Cardiac muscle cell (in vitro differentiated cells and primary cell): ENCODE data around the gene ANKRD33B. TPM values are rescaled to one million over a fixed set of nuclear protein-coding genes. Genes with fewer than 3 reads are reported as not detected.
A peak's percentile ranks its signal among the peaks of the same experiment; 100 is the strongest.

ENCODE experiments used
- DNase-seq, 2 donors: peaks; one replicate each; pipeline versions ENCODE4 v3.0.0 to v3.0.0-alpha.2; 2010 to 2017; ENCODE audit warnings: low read depth in 1 of 2, low spot score in 1 of 2
- H3K27ac ChIP-seq: fragments of 200-600 bp; sonication (generic); 2 replicates; pipeline ENCODE4 v1.5.1; 2016
- H3K27me3 ChIP-seq: fragments of 200-600 bp; sonication (generic); 2 replicates; pipeline ENCODE4 v1.6.0; 2016; ENCODE audit warnings: control low read depth
- H3K36me3 ChIP-seq: fragments of 200-600 bp; sonication (generic); 2 replicates; pipeline ENCODE4 v1.5.1; 2016; ENCODE audit warnings: control low read depth
- H3K4me1 ChIP-seq: fragments of 200-600 bp; sonication (generic); 2 replicates; pipeline ENCODE4 v1.8.1; 2017; ENCODE audit warnings: low read depth, mild to moderate bottlenecking, mixed run types
- H3K4me3 ChIP-seq: fragments of 200-600 bp; sonication (generic); 2 replicates; pipeline ENCODE4 v1.5.1; 2016; ENCODE audit warnings: mild to moderate bottlenecking
- H3K9me3 ChIP-seq: fragments of 200-600 bp; sonication (generic); 2 replicates; pipeline ENCODE4 v1.5.1; 2017; ENCODE audit warnings: low read depth, mild to moderate bottlenecking, control low read depth
- CTCF ChIP-seq: IDR thresholded peaks from 2 replicates; pipeline ENCODE4 v1.5.1; 2012; ENCODE audit warnings: low read depth, mild to moderate bottlenecking, low read length
- polyA plus RNA-seq: library from polyadenylated mRNA; unstranded; fragments of >200 nt; fragmentation: Nextera tagmentation; extraction: Ambion mirVana; gene quantifications from 2 replicates; pipeline ENCODE4 v1.2.1, GENCODE V29; 2016
- total RNA-seq: library from RNA; depleted of rRNA; stranded (reverse); fragments of >200 nt; gene quantifications from 2 replicates; pipeline ENCODE4 v1.2.3, GENCODE V29; 2016

ANKRD33B gene
- total and polyA plus RNA-seq, 2 experiments from 2014 or later, result 5.7 to 14.8 TPM

- Histone ChIP-seq H3K36me3 (no peaks in the 10 kb centered on the region), H3K27ac (no peak overlapping the region), H3K4me1 (no peaks in the 10 kb centered on the region), H3K27me3 (no peaks in the 10 kb centered on the region), H3K4me3 (no peak overlapping the region), H3K9me3 (no peaks in the 10 kb centered on the region)
- TF ChIP-seq CTCF, result no peak
- DNase-seq, result no peak
Observed at GRCh38 chr5:10699281-10699874, 135.5 kb downstream of the ANKRD33B start.

- no peaks in the 10 kb centered on the region for H3K4me1 ChIP-seq
Observed at GRCh38 chr5:10699987-10700386, 136.1 kb downstream of the ANKRD33B start.

GRCh38 chr5:10700516-10700915, 136.6 kb downstream of the ANKRD33B start:
- H3K27me3 ChIP-seq, result no peaks in the 10 kb centered on the region
- TF ChIP-seq CTCF, result no peak
- no peaks in the 10 kb centered on the region for H3K9me3 ChIP-seq
- no peak overlapping the region for H3K4me3 ChIP-seq
- no peak for DNase-seq
- no peaks in the 10 kb centered on the region for H3K36me3 ChIP-seq
- no peak overlapping the region for H3K27ac ChIP-seq
- H3K4me1 ChIP-seq, result no peaks in the 10 kb centered on the region

More at GRCh38 chr5:10699987-10700386, 136.1 kb downstream of the ANKRD33B start:
- Histone ChIP-seq H3K36me3 (no peaks in the 10 kb centered on the region), H3K27ac (no peak overlapping the region), H3K27me3 (no peaks in the 10 kb centered on the region), H3K4me3 (no peak overlapping the region), H3K9me3 (no peaks in the 10 kb centered on the region)
- no peak for DNase-seq
- no peak for TF ChIP-seq CTCF

- no peak overlapping the region for H3K4me3 ChIP-seq
- peak; percentile 50 to 63 for DNase-seq
- H3K27ac ChIP-seq, result no peak overlapping the region
- no peaks in the 10 kb centered on the region for H3K9me3 ChIP-seq
- no peaks in the 10 kb centered on the region for H3K4me1 ChIP-seq
- TF ChIP-seq CTCF, result peak; percentile 53
- H3K27me3 ChIP-seq, result no peaks in the 10 kb centered on the region
- no peaks in the 10 kb centered on the region for H3K36me3 ChIP-seq
Observed at GRCh38 chr5:10701567-10702039, 137.7 kb downstream of the ANKRD33B start.

- TF ChIP-seq CTCF, result no peak
- Histone ChIP-seq H3K4me1 (no peaks in the 10 kb centered on the region), H3K9me3 (no peaks in the 10 kb centered on the region), H3K36me3 (no peaks in the 10 kb centered on the region), H3K27me3 (no peaks in the 10 kb centered on the region), H3K27ac (no peak overlapping the region), H3K4me3 (no peak overlapping the region)
- DNase-seq, result peak in 1 of 2 donors; percentile 85
Observed at GRCh38 chr5:10702040-10702629, 138.3 kb downstream of the ANKRD33B start.
